NOMO-1 treated with dmso at 0.1 percent for 144 hours (cell line): ENCODE data around the gene SPP1.
"Not testable (repeated sequence)": the region's sequence is repeated elsewhere in the genome, so short reads cannot be mapped to it uniquely, and the experiment has no call there.

ENCODE experiments used
- DNase-seq: peaks from one replicate; lab custom pipeline; 2025; ENCODE audit not compliant: unreplicated experiment; lab: John Stamatoyannopoulos, UW

The SPP1 gene

DNA sequence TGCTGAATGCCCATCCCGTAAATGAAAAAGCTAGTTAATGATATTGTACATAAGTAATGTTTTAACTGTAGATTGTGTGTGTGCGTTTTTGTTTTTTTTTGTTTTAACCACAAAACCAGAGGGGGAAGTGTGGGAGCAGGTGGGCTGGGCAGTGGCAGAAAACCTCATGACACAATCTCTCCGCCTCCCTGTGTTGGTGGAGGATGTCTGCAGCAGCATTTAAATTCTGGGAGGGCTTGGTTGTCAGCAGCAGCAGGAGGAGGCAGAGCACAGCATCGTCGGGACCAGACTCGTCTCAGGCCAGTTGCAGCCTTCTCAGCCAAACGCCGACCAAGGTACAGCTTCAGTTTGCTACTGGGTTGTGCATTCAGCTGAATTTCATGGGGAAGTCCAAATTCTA, at the start of gene SPP1:
TSS of gene SPP1 (plus strand) at position 249 of the 400 bp plus-strand sequence. CDS start 1,182 bp downstream, outside the sequence.
- DNase-seq, result peak; percentile 80

DNA sequence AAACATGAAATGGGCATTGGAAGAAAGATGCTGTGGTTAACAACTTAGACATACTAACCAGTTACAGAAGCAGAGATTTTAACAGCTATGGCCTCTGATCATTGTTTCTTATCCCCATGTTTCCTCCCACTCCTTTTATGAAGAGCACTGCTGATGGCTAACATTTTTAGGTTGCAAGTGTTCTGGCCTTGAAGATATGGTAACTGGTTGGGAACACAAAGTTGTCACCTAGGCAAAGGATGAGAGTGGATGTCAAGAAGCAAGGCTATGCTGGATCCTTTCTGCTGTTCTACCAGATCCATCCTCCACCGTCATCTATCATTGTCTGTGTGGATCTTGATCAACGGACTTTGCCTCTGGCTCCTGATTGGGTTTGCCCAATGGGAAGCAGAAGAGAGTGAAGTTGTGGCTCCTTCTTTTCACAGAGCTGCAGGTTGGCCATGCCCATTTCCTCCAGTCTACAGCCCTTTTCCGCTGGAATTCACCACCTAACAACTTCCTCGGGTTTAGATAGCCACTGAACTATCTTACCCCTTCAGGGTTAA, 48.9 kb upstream of the SPP1 start:
- DNase-seq, result no peak

DNA sequence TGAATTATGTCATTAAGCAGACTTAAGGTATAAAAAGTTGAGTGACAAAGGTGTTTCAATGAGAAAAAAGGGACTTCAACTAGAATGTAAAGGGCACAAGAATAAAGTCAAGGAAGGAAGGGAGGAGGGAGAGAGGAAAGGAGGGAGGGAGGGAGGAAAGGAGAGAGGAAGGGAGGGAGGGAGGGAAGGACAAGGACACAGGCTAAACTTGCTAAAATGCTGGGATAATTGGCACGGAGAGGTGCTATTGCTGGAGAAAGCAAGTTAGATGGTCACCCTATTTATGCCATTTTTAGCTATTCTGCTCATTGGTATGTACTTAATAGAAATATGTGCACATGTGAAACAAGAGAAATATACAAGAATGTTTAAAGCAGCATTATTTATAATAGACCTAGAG, 44.9 kb upstream of the SPP1 start:
- DNase-seq, result no peak

DNA sequence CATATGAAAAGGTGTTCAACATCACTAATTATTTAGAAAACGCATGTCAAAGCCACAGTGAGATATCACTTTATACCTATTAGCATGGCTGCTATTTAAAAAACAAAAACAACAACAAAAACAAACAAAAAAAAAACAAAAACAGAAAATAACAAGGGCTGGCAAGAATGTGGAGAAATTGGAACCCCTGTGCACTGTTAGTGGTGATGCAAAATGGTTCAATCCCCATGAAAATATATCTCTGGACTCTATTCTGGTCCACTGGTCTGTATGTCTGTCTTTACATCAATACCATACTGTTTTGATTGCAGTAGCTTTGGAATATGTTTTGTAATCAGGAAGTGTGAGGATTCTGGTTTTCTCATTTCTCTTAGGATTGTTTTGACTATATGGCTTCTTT, 43.6 kb upstream of the SPP1 start:
- DNase-seq, result no peak

DNA sequence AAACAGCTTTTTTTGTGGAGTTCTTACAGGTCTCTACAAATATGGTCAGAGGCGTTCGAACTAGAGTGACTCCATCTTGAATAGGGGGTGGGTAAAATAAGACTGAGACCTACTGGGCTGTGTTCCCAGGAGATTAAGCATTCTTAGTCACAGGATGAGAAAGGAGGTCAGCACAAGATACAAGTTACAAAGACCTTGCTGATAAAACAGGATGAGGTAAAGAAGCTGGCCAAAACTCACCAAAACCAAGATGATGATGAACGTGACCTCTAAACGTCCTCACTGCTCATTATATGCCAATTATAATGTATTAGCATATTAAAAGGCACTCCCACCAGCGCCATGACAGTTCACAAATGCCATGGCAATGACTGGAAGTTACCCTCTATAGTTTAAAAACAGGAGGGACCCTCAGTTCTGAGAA, 42.8 kb upstream of the SPP1 start:
- DNase-seq, result no peak

DNA sequence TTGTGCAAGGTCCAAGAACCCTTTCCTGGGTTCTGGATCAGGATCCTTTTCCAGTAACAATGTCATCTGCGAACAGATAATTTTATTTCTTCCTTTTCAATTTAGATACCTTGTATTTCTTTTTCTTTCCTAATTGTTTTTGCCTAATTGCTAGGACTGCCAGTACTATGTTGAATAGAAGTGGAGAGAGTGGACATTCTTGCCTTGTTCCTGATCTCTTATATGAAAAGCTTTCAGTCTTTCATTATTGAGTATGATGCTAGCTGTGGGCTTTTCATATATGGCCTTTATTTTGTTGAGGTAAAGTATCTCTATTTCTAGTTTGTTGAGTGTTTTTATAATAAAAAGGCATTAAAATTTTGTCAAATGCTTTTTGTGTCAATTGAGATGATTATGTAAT, 42.2 kb upstream of the SPP1 start:
- DNase-seq, result no peak

DNA sequence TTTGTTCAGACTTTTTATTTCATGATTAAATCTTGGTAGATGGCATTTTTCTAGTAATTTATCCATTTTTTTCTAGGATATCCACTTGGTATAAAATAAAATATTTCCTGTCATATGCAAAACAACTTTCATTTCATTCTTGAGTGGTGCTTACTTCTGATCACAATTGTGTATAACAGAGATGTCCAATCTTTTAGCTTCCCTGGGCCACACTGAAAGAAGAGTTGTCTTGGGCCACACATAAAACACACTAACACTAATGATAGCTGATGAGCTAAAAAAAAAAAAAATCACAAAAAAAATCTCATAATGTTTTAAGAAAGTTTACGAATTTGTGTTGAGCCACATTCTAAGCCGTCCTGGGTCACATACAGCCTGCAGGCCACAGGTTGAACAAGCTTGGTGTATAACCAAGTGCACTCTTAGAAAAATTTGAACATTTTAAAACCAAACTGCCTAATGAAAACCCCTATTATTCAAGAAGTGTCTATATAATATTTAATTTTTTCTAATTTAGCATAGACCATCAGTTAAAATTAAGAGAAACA, 41.3 kb upstream of the SPP1 start:
- DNase-seq, result no peak

DNA sequence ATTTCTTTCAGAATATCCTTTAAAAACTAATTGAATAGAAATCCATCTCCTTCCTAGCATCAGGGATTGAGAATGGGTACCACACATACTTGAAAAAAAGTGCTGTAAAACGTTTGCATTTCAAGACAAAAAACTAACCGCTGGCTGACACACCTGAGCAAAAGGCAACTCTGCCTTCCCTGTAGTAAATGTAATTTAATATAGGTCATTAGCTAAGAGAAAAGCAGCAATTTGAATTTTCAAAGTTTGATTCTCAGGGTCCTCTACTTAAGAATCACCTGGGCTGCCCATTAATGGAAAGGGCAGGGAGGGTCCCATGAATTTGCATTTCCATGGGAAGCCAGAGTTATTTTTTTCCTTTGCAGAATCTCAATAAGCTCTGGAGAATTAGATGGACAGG, 40.5 kb upstream of the SPP1 start:
- no peak for DNase-seq

DNA sequence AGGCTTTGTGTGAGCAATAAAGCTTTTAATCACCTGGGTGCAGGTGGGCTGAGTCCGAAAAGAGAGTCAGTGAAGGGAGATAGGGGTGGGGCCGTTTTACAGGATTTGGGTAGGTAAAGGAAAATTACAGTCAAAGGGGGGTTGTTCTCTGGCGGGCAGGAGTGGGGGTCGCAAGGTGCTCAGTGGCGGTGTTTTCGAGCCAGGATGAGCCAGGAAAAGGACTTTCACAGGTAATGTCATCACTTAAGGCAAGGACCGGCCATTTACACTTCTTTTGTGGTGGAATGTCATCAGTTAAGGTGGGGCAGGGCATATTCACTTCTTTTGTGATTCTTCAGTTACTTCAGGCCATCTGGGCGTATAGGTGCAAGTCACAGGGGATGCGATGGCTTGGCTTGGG, 39.6 kb upstream of the SPP1 start:
- not testable (repeated sequence) for DNase-seq

DNA sequence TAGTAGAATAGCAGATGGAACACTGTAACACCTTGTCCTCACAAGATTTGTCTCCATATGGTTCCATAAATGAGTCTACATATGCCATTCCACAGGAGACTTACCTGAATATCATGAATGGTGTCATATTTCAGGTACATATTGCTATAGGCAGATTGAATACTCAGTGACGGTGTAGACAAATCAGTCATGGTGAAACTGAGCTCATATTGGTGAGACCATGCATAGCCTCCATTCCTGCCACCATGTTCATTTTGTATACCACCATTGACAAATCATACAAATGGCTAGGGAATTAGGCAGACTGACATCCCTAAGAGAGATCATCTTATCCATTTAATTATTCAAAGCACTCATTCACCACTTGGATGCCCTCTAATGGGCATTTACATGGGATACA, 38.0 kb upstream of the SPP1 start:
- DNase-seq, result no peak

DNA sequence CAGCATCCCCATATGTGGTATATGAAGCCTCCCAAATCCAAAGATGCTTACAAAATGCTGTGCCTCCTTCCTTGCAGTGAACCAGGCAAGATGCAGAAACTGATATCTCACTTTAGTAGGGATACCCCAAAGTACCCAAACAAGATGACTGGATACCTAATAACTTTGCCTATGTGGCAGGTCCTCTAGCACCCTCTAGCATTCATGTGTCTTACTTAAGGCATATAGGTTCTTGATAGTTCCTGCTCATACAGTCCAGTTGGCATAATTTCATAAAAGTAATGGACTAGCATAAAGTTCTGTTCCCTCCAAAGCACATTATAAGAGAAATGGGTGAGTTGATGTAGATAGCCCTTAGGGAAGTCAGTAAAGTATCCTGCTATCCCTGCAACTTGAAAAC, 36.8 kb upstream of the SPP1 start:
- no peak for DNase-seq

DNA sequence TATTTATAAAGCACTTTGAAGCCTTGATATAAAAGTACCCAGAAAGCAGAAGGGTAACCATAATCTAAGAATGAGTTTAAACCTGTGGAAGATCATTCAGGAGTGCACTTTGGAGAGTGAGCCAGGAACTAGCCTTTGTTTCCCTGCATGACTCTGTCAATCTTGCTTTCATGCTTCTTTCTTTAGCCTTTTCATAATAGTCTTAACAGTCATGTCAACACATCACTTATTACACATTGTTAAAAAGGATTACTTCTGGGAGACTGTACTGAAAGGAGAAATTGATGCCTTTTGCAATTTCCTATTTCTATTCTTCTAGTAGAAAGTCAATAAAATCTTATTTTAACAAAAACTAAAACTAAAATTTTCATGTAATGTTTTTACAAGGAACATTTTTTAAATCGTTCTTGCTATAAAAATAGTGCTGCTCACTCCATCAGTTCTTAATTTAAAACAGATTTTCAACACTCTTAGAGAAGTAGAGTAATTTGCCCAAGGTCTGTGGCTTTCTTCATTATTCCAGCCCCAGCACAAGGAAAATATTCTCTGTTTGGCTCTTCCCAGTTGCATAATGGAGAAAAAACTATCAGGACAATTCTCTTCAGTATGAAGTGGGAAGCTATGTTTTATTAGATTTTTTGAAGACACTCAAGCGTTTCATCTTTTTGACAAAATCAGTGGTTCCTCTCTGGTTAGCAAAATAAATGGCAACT, 35.4 kb upstream of the SPP1 start:
- no peak for DNase-seq

DNA sequence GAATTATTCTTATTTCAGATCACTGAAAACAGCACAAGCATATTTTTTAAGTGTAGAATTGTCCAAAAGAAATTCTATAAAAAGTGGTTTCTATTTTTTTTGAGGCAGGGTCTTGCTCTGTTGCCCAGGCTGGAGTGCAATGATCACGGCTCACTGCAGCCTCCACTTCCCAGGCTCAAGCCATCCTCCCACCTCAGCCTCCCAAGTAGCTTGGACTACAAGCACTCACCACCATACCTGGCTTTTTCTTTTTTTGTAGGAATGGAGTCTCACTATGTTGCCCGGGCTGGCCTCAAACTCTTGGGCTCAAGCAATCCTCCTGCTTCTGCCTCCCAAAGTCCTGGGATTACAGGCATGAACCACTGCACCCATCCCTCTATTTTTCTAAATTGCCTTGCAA, 34.7 kb upstream of the SPP1 start:
- not testable (repeated sequence) for DNase-seq

DNA sequence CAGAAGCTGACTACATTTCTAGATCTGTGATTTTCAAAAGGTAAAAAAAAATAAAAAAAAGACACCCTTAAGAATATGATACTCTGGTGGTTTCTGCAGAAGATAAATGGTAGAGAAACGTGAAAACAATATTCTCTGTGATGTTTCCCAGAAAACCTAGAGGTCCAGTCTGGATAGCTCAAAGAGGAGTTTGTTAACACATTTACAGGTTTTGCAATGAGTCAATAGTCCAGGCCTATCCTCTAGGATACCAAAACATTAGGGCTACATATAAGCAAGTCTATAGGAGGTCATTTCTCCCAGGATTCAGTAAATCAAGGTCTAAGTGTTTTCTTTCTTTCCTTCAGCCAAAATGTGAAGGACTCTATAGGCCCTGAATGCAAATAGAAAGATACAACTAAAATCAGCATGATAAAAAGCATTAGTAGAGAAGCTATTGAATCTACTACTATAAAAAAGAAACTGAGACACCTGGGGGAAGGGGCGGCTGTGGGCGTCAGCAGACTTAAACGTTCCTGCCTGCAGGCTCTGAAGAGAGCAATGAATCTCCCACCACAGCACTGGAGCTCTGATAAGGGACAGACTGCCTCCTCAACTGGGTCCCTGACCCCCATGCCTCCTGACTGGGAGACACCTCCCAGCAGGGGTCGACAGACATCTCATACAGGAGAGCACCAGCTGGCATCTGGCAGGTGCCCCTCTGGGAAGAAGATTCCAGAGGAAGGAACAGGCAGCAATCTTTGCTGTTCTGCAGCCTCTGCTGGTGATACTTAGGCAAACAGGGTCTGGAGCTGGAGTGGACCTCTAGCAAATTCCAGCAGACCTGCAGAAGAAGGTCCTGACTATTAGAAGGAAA, 33.7 kb upstream of the SPP1 start:
- no peak for DNase-seq

DNA sequence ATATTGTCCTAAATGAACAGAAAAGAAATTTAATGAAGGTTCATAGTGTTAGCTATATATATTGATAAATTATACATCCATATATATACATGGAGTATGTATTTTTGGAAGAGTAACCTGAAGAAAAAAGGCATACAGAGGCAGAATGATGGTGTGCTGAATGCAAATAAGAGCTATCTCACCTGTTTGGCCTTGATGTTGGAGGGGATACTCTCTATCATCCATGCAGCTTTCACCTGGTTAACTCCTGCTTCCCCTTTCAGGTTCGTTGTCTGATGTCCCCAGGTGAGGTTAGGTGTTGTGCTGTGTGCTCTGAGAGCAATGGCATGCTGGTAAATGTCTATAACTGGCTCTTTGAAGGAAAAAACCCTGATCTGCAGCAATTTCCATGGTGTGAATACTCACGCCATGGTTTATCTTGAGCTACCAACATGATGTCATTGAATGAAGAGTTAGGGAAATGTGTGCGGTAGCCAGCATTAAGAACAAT, 31.8 kb upstream of the SPP1 start:
- no peak for DNase-seq

DNA sequence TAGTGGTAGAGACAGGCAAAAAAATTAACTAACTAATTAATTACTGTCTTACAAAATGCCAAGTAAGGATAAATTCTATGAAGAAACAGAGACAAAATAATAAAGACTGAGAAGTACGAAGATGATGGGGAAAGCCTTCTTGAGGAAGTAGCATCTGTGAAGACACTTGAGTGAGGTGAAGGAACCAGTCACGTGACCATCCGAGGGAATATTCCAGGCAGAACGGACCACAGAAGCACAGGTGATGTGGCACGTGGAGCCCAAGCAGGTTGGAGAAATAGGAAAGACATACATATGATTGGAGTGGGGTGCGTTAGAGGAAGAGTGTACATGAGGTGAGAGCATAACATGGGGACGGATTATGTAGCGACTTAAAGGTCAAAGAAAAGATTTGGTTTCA, 30.5 kb upstream of the SPP1 start:
- no peak for DNase-seq

DNA sequence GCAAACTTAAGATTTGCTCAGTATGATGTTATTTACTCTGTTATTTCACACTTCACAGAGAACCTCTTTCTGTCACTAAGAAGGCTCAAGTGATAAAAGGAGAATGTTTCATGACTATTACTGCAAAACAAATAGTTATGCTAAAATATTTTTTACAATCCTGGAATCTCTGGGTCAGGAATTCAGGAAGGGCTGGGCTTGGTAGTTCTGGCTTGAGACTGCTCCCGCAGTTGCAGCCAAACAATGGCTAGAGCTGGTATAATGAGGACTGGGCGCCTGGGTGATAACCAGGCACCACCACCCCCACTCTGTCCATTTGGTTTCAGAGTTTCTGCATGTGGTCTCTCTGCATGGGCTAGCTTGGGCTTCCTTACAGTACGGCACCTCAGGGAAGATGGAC, 28.7 kb upstream of the SPP1 start:
- DNase-seq, result no peak

DNA sequence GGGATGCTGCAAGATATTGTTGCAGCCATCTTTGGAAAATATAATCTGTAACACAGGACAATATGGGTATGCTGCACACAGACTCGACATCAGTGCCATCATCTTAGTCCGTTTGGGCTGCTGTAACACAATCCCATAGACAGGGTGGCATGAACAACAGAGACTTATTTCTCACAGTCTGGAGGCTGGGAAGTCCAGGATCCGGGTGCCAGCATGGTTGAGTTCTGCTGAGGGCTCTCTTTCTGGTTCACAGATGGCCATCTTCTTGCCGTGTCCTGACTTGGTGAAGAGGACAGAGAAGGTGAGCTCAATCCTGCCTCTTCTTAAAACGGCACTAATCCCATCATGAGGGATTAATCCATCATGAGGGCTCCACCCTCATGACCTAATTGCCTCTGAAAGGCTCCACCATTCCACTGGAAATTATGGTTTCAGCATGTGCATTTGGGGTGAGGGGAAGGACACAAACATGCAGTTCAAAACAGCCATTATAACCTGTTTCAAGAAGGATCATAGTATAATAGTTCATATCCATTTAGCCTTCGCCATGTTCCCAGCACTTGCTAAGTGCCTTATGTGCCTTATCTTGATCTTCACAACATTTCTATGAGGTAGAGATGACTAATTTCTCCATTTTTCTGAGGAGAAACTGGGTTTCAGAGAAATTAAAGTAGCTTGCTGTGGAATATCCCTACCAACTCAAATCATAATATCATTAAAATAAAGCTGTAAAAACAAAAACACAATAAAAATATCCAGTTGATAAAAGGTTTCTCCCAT, 27.9 kb upstream of the SPP1 start:
- DNase-seq, result no peak

DNA sequence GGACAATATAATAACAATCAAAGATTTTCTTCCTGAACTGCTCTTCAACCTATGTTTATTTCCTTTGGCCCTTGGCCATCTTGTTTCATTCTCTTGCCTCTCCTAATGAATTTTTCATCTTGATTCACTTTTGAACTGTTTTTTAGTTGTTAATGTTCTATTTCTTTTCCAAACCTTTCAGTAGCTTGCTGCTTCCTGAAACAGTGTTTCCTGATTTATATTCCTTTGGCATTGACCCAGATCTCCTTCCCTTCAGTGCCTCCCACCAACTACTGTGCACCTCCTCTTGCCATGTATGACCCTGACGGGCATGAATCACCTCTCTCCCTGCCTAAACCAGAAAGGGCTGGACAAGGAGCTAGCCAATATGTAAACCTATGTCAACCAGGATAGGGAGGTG, 25.6 kb upstream of the SPP1 start:
- no peak for DNase-seq

DNA sequence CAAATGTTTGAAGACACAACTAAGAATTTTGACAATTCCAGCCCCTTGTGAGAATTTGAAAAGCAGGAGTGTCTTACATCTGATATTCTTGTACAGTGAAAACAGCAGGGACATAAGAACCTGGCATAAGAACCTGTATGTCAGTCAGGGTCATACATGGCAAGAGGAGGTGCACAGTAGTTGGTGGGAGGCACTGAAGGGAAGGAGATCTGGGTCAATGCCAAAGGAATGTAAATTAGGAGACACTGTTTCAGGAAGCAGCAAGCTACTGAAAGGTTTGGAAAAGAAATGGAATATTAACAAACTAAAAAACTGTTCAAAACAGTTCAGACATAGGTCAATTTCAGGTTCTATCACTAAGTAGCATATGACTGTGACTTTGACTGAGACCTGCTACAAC, 25.0 kb upstream of the SPP1 start:
- no peak for DNase-seq

DNA sequence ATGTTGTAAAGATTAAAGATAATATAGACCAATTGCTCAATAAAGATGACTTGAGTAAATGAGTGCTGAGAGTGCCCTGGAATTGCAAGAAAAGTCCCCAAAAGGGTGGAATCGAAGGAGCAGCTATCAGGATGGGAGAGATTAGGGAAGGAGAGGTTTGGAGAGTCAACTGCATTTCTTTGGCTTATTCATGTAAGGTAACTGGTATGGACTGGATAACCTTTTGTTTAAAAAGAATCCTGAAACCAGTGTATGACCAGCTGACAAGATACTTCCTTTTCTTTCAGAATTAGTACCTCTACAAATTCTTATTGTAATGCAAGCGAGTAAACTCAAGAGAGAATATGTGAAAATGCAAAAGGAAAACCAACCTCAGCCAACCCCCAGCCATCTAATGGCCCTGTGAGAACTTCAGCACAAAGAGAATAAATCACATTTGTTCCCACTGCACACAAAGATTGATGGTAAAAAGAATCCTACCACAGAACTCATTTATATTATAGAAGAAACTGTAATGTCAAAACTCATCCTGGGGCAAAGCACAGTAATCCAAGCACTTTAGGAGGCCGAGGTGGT, 24.5 kb upstream of the SPP1 start:
- DNase-seq, result no peak
